PC-9 (cell line): Measurements from ENCODE around the gene SPINK13. TPM values are rescaled to one million over a fixed set of nuclear protein-coding genes. Genes with fewer than 3 reads are reported as not detected.

Experiments used
- BruUV-seq: library from RNA; stranded (reverse); fragments of 400-500 nt; replicated peaks from 2 replicates; lab custom pipeline; 2021; lab: Mats Ljungman, UMichigan
- CTCF ChIA-PET: fragments of 300-600 bp; sonication (Branson Sonifier 250); formaldehyde crosslinking; loops from one replicate; lab custom pipeline; 2022; ENCODE audit warnings: antibody characterized with exemption; lab: Charles Lee
- POLR2A ChIA-PET: fragments of 300-600 bp; sonication (Branson Sonifier 250); formaldehyde crosslinking; loops from one replicate; lab custom pipeline; 2022; ENCODE audit warnings: antibody characterized with exemption; ENCODE audit not compliant: unreplicated experiment; lab: Charles Lee
- DNase-seq, 2 experiments: peaks; one replicate each; pipeline versions ENCODE4 v3.0.0 to v3.0.0-alpha.2; 2015 to 2022; ENCODE audit warnings: mixed read lengths in 1 of 2
- H2AFZ ChIP-seq: fragments of 200-600 bp; sonication (generic); 2 replicates; pipeline ENCODE4 v1.8.1; 2017; ENCODE audit warnings: antibody characterized with exemption
- H3F3A ChIP-seq: fragments of 200-600 bp; sonication (generic); 2 replicates; pipeline ENCODE4 v1.8.1; 2017; ENCODE audit warnings: antibody characterized with exemption, mild to moderate bottlenecking, low read depth; ENCODE audit not compliant: insufficient read depth
- H3K27ac ChIP-seq: fragments of 200-600 bp; sonication (generic); 2 replicates; pipeline ENCODE4 v1.6.1; 2016; ENCODE audit warnings: mixed run types
- H3K27me3 ChIP-seq: fragments of 200-600 bp; sonication (generic); 2 replicates; pipeline ENCODE4 v1.6.1; 2016; ENCODE audit warnings: low read depth, mixed run types; ENCODE audit not compliant: insufficient read depth
- H3K36me3 ChIP-seq: fragments of 200-600 bp; sonication (generic); 2 replicates; pipeline ENCODE4 v1.6.1; 2016; ENCODE audit warnings: low read depth, mixed run types
- H3K4me1 ChIP-seq: fragments of 200-600 bp; sonication (generic); replicated peaks from 2 replicates; pipeline ENCODE4 v1.6.1; 2016; ENCODE audit warnings: mixed run types; ENCODE audit not compliant: insufficient read depth
- H3K4me2 ChIP-seq: fragments of 200-600 bp; sonication (generic); 2 replicates; pipeline ENCODE4 v1.6.1; 2017; ENCODE audit warnings: mixed run types
- H3K4me3 ChIP-seq: fragments of 200-600 bp; sonication (generic); 2 replicates; pipeline ENCODE4 v1.6.1; 2016; ENCODE audit warnings: mixed run types
- H3K79me2 ChIP-seq: fragments of 200-600 bp; sonication (generic); 2 replicates; pipeline ENCODE4 v1.6.1; 2017; ENCODE audit warnings: low read depth, mixed run types
- H3K9me2 ChIP-seq: fragments of 200-600 bp; sonication (generic); 2 replicates; pipeline ENCODE4 v1.8.1; 2017; ENCODE audit warnings: mild to moderate bottlenecking; ENCODE audit not compliant: insufficient read depth
- H3K9me3 ChIP-seq: fragments of 200-600 bp; sonication (generic); 2 replicates; pipeline ENCODE4 v1.8.1; 2016; ENCODE audit warnings: low read depth; ENCODE audit not compliant: insufficient read depth
- H4K20me1 ChIP-seq: fragments of 200-600 bp; sonication (generic); 2 replicates; pipeline ENCODE4 v1.8.1; 2017; ENCODE audit not compliant: insufficient read depth
- CTCF ChIP-seq: fragments of 200-600 bp; sonication (generic); conservative IDR thresholded peaks from 2 replicates; pipeline ENCODE4 v1.6.1; 2017; ENCODE audit warnings: mixed run types, antibody characterized with exemption, mild to moderate bottlenecking, moderate library complexity
- EZH2 ChIP-seq: fragments of 200-600 bp; sonication (generic); IDR thresholded peaks from 2 replicates; pipeline ENCODE4 v1.8.0; 2017; ENCODE audit warnings: antibody characterized with exemption, low read depth
- intact Hi-C: fragments of 100-400 bp; cut with micrococcal nuclease; formaldehyde crosslinking; loops from one replicate; pipeline ENCODE4 v1.10.0; 2022; ENCODE audit not compliant: unreplicated experiment
- total RNA-seq: library from RNA; stranded (reverse); gene quantifications from 2 replicates; pipeline ENCODE4 v1.2.3, GENCODE V29; 2021

Gene SPINK13
- total RNA-seq, 1 experiment from 2014 or later, result not detected

DNA sequence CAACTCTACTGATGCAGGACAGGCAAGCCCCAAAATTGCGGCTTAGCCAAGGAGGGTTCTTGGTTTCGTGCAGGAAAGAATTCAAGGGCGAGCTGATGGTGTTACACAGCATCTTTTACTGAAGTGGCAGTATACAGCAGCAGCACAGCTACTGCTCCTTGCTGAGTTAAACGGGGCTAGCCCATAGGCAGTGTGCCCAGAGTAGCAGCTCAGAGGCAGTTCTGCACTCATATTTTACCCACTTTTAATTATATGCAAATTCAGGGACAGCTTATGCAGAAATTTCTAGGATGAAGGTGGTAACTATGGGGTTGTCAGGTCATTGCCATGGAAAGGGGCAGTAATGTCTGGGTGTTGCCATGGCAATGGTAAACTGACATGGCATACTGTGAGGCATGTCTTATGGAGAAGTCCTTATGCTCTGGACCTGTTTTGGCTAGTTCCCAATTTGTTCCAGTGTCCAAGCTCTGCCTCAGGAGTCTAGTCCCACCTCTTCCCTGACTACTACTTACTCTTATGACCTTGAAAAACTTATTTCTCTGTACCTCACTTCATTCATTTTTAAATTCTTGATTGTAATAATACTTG, 64.8 kb downstream of the SPINK13 start:
- BruUV-seq, result no TSS peak
- Histone ChIP-seq H3K4me1 (peaks cover 10% of the 10 kb centered on the region; the same call in 1 of the 2 replicates), H3K9me2 (no peaks in the 10 kb centered on the region), H3K36me3 (no peaks in the 10 kb centered on the region), H3F3A (no peaks in the 10 kb centered on the region), H2AFZ (no peak overlapping the region), H3K27me3 (no peaks in the 10 kb centered on the region), H4K20me1 (no peaks in the 10 kb centered on the region), H3K4me3 (no peak overlapping the region), H3K9me3 (no peaks in the 10 kb centered on the region; the same call in 1 of the 2 replicates), H3K27ac (no peak overlapping the region), H3K79me2 (no peaks in the 10 kb centered on the region), H3K4me2 (no peak overlapping the region)
- ChIA-PET POLR2A (no interaction called here), CTCF (no interaction called here)
- intact Hi-C loops, result no loop called here
- TF ChIP-seq EZH2 (no peak), CTCF (no peak)
- no peak for DNase-seq

DNA sequence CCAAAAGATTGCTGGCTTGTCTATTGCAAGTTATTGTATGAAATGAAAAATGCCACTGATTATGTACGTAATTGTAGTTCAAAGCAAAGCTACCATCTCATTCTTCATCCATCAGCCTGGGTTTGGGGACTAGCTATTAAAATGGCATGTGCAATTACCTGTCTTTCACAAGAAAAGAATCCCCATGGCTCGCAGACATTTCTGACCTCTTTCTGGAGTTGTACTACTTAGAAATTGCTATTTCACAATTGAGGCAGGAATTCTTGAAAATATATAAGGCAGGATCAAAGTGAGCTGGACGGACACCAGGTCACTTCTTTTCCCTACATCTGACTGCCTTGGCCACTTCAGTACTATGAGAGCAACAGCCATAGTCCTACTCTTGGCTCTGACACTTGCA, 66.7 kb downstream of the SPINK13 start, which contains the start of gene SPINK9:
SPINK9 (plus strand) TSS at position 301 of the 400 bp plus-strand sequence; CDS start at position 356, 55 bp downstream.
- Histone ChIP-seq H3K4me2 (no peak within 1 kb of the TSS), H3K4me3 (no peak within 1 kb of the TSS), H2AFZ (no peak within 1 kb of the TSS), H4K20me1 (no peaks in the 10 kb centered on the region), H3K27me3 (no peaks in the 10 kb centered on the region), H3K4me1 (peaks cover 10% of the 10 kb centered on the region; the same call in 1 of the 2 replicates), H3K27ac (peak within 1 kb of the TSS; percentile 28), H3F3A (no peaks in the 10 kb centered on the region), H3K9me2 (no peaks in the 10 kb centered on the region), H3K36me3 (no peaks in the 10 kb centered on the region), H3K79me2 (no peaks in the 10 kb centered on the region), H3K9me3 (no peaks in the 10 kb centered on the region; the same call in 1 of the 2 replicates)
- CTCF ChIA-PET, result no interaction called here
- POLR2A ChIA-PET, result no interaction called here
- DNase-seq, result no peak
- TF ChIP-seq EZH2, result no peak
- TF ChIP-seq CTCF, result no peak
- no TSS peak for BruUV-seq
- intact Hi-C loops, result no loop called here

Other genes with a start within 250 kb of the SPINK13 start
- gene SPINK5, start 204.8 kb upstream of the SPINK13 start, total RNA-seq, result 0.13 TPM in 1 of 2 replicates, not detected in the other
- gene SPINK14, start 100.2 kb upstream of the SPINK13 start, total RNA-seq, result not detected in 2 replicates
- not detected in 2 replicates for gene SPINK6, start 65.8 kb upstream of the SPINK13 start, total RNA-seq
- gene MARCOL, start 30.3 kb upstream of the SPINK13 start, total RNA-seq, result not detected in 2 replicates
- not detected in 2 replicates for gene SPINK7, start 43.6 kb downstream of the SPINK13 start, total RNA-seq
- gene SPINK9, start 66.8 kb downstream of the SPINK13 start, total RNA-seq, result not detected in 2 replicates
- gene FBXO38, start 115.2 kb downstream of the SPINK13 start, total RNA-seq, result 39.2 and 49.8 TPM in 2 replicates